Fibroblast of gingiva (primary cell): ENCODE measurements around the gene RASA4.
"Not testable (repeated sequence)": the region's sequence is repeated elsewhere in the genome, so short reads cannot be mapped to it uniquely, and the experiment has no call there.

Source experiments
- DNase-seq: peaks from one replicate; pipeline ENCODE4 v3.0.0-alpha.2; 2011; ENCODE audit warnings: low read depth

Gene RASA4

GRCh38 chr7:102542771-102543170 is 73.8 kb downstream of the RASA4 start:
- not testable (repeated sequence) for DNase-seq

- not testable (repeated sequence) for DNase-seq
These were observed 74.5 kb downstream of the RASA4 start for GRCh38 chr7:102542083-102542482.

GRCh38 chr7:102540604-102541003 is 76.0 kb downstream of the RASA4 start:
- DNase-seq, result not testable (repeated sequence)

GRCh38 chr7:102535062-102535615 is 81.4 kb downstream of the RASA4 start:
- not testable (repeated sequence) for DNase-seq

- not testable (repeated sequence) for DNase-seq
These were observed 84.4 kb downstream of the RASA4 start for GRCh38 chr7:102532127-102532526.

GRCh38 chr7:102531583-102531982 is 85.0 kb downstream of the RASA4 start:
- not testable (repeated sequence) for DNase-seq

- DNase-seq, result not testable (repeated sequence)
These were observed 88.4 kb downstream of the RASA4 start for GRCh38 chr7:102527822-102528793.

GRCh38 chr7:102527182-102527581 is 89.4 kb downstream of the RASA4 start:
- DNase-seq, result not testable (repeated sequence)

- DNase-seq, result not testable (repeated sequence)
These were observed 91.8 kb downstream of the RASA4 start for GRCh38 chr7:102524803-102525202.
